GM23248 (cell line): ENCODE data around the gene DEFB112. TPM values are rescaled to one million over a fixed set of nuclear protein-coding genes. Genes with fewer than 3 reads are reported as not detected.

Source experiments
- DNase-seq: peaks from one replicate; pipeline ENCODE4 v3.0.0-alpha.2; 2015
- H2AFZ ChIP-seq: fragments of 200-600 bp; sonication (generic); 2 replicates; pipeline ENCODE4 v1.6.1; 2016; ENCODE audit warnings: antibody characterized with exemption
- H3F3A ChIP-seq: fragments of 200-600 bp; sonication (generic); 2 replicates; pipeline ENCODE4 v1.6.1; 2016; ENCODE audit warnings: mild to moderate bottlenecking, antibody characterized with exemption, mixed run types; ENCODE audit not compliant: insufficient read depth
- H3K27ac ChIP-seq: fragments of 200-600 bp; sonication (generic); 2 replicates; pipeline ENCODE4 v1.5.1; 2016; ENCODE audit warnings: mild to moderate bottlenecking
- H3K27me3 ChIP-seq: fragments of 200-600 bp; sonication (generic); replicated peaks from 2 replicates; pipeline ENCODE4 v1.6.1; 2016; ENCODE audit warnings: mild to moderate bottlenecking; ENCODE audit not compliant: insufficient read depth
- H3K36me3 ChIP-seq: fragments of 200-600 bp; sonication (generic); 2 replicates; pipeline ENCODE4 v1.6.1; 2016; ENCODE audit warnings: low read depth, mild to moderate bottlenecking
- H3K4me1 ChIP-seq: fragments of 200-600 bp; sonication (generic); 2 replicates; pipeline ENCODE4 v1.6.1; 2016; ENCODE audit warnings: mild to moderate bottlenecking; ENCODE audit not compliant: insufficient read depth
- H3K4me2 ChIP-seq: fragments of 200-600 bp; sonication (generic); one replicate; pipeline ENCODE4 v1.6.1; 2016; ENCODE audit warnings: mild to moderate bottlenecking; ENCODE audit not compliant: unreplicated experiment
- H3K4me3 ChIP-seq: fragments of 200-600 bp; sonication (generic); 2 replicates; pipeline ENCODE4 v1.5.1; 2016; ENCODE audit warnings: mild to moderate bottlenecking
- H3K79me2 ChIP-seq: fragments of 200-600 bp; sonication (generic); 2 replicates; pipeline ENCODE4 v1.6.1; 2016; ENCODE audit warnings: mild to moderate bottlenecking; ENCODE audit not compliant: insufficient read depth
- H3K9ac ChIP-seq: fragments of 200-600 bp; sonication (generic); 2 replicates; pipeline ENCODE4 v1.6.1; 2016; ENCODE audit warnings: mild to moderate bottlenecking
- H3K9me2 ChIP-seq: fragments of 200-600 bp; sonication (generic); 2 replicates; pipeline ENCODE4 v1.6.1; 2016; ENCODE audit warnings: mixed run types, mild to moderate bottlenecking, moderate library complexity; ENCODE audit not compliant: insufficient read depth
- H3K9me3 ChIP-seq: fragments of 200-600 bp; sonication (generic); one replicate; pipeline ENCODE4 v1.6.1; 2017; ENCODE audit warnings: low read depth
- H4K20me1 ChIP-seq: fragments of 200-600 bp; sonication (generic); 2 replicates; pipeline ENCODE4 v1.6.0; 2016; ENCODE audit not compliant: insufficient read depth
- EZH2 ChIP-seq: fragments of 200-600 bp; sonication (generic); IDR thresholded peaks from 2 replicates; pipeline ENCODE4 v1.6.1; 2018; ENCODE audit warnings: antibody characterized with exemption, mild to moderate bottlenecking; ENCODE audit not compliant: insufficient read depth, poor library complexity, severe bottlenecking
- EZH2phosphoT487 ChIP-seq: fragments of 200-600 bp; sonication (generic); IDR thresholded peaks from 2 replicates; pipeline ENCODE4 v1.6.1; 2018; ENCODE audit warnings: antibody characterized with exemption, moderate library complexity, mild to moderate bottlenecking, low read depth; ENCODE audit not compliant: insufficient read depth
- WGBS, 2 experiments: methylation state at CpG; one replicate each; pipeline ENCODE4 v1.1.6; 2015 to 2017; ENCODE audit warnings: low lambda C conversion rate in 2 of 2, low coverage in 1 of 2; ENCODE audit errors: missing lambda C conversion rate in 2 of 2; 5-methylcytosine and 5-hydroxymethylcytosine counted together
- in situ Hi-C: fragments of 300-500 bp; cut with MboI; formaldehyde crosslinking; loops from 2 replicates; pipeline ENCODE4 v1.15.0; 2020
- polyA plus RNA-seq: library from polyadenylated mRNA; unstranded; fragments of >200 nt; fragmentation: Nextera tagmentation; extraction: Ambion mirVana; gene quantifications from 2 replicates; pipeline ENCODE4 v1.2.1, GENCODE V29; 2016
- total RNA-seq: library from RNA; depleted of rRNA; stranded (reverse); fragments of >200 nt; shearing (Covaris generic); gene quantifications from 2 replicates; pipeline ENCODE4 v1.2.3, GENCODE V29; 2014

Gene DEFB112
- total and polyA plus RNA-seq, 2 experiments from 2014 or later = not detected

GRCh38 chr6:50056242-50056641, 6.5 kb upstream of the DEFB112 start:
- Histone ChIP-seq H4K20me1 (no peaks in the 10 kb centered on the region), H3K4me1 (no peaks in the 10 kb centered on the region), H3K9me3 (no peaks in the 10 kb centered on the region), H3K4me3 (no peak overlapping the region), H3K9ac (no peak overlapping the region), H3K9me2 (no peaks in the 10 kb centered on the region), H2AFZ (no peak overlapping the region), H3K27me3 (no peaks in the 10 kb centered on the region), H3K4me2 (no peak overlapping the region), H3F3A (no peaks in the 10 kb centered on the region), H3K27ac (no peak overlapping the region), H3K36me3 (no peaks in the 10 kb centered on the region), H3K79me2 (no peaks in the 10 kb centered on the region)
- in situ Hi-C loops = no loop called here
- no peak for DNase-seq
- no peak for TF ChIP-seq EZH2
- no peak for TF ChIP-seq EZH2phosphoT487
- 0 to 8% methylated on average over 1 of the region's 1 CpG for WGBS, 2 experiments

GRCh38 chr6:50047026-50047425, 2.7 kb downstream of the DEFB112 start:
- Histone ChIP-seq H3K9me2 (no peaks in the 10 kb centered on the region), H3K9me3 (no peaks in the 10 kb centered on the region), H3K27me3 (no peaks in the 10 kb centered on the region), H3K4me2 (no peak overlapping the region), H3K9ac (no peak overlapping the region), H3K79me2 (no peaks in the 10 kb centered on the region), H2AFZ (no peak overlapping the region), H3K4me1 (no peaks in the 10 kb centered on the region), H3K36me3 (no peaks in the 10 kb centered on the region), H3F3A (no peaks in the 10 kb centered on the region), H3K27ac (no peak overlapping the region), H4K20me1 (no peaks in the 10 kb centered on the region), H3K4me3 (no peak overlapping the region)
- no peak for TF ChIP-seq EZH2phosphoT487
- no peak for TF ChIP-seq EZH2
- WGBS, 2 experiments = 23 to 29% methylated on average over 3 of the region's 3 CpGs
- no peak for DNase-seq
- in situ Hi-C loops = no loop called here

- Histone ChIP-seq H3K4me1 (no peaks in the 10 kb centered on the region), H2AFZ (no peak overlapping the region), H3K9me2 (no peaks in the 10 kb centered on the region), H3K4me3 (no peak overlapping the region), H3K9ac (no peak overlapping the region), H3K36me3 (no peaks in the 10 kb centered on the region), H3K27ac (no peak overlapping the region), H3F3A (no peaks in the 10 kb centered on the region), H3K27me3 (no peaks in the 10 kb centered on the region), H4K20me1 (no peaks in the 10 kb centered on the region), H3K9me3 (no peaks in the 10 kb centered on the region), H3K4me2 (no peak overlapping the region), H3K79me2 (no peaks in the 10 kb centered on the region)
- 38 to 41% methylated on average over 18 of the region's 18 CpGs for WGBS, 2 experiments
- DNase-seq = peak; percentile 1
- in situ Hi-C loops = no loop called here
- no peak for TF ChIP-seq EZH2phosphoT487
- no peak for TF ChIP-seq EZH2
These were observed 18.8 kb downstream of the DEFB112 start for GRCh38 chr6:50030777-50031562.

GRCh38 chr6:50030350-50030749, 19.4 kb downstream of the DEFB112 start:
- no peak for DNase-seq
- TF ChIP-seq EZH2phosphoT487 (no peak), EZH2 (no peak)
- H3K4me3 ChIP-seq = no peak overlapping the region
- H2AFZ ChIP-seq = no peak overlapping the region
- no peaks in the 10 kb centered on the region for H3K9me3 ChIP-seq
- no peaks in the 10 kb centered on the region for H3K27me3 ChIP-seq
- no peaks in the 10 kb centered on the region for H3K4me1 ChIP-seq
- no peaks in the 10 kb centered on the region for H3F3A ChIP-seq
- H4K20me1 ChIP-seq = no peaks in the 10 kb centered on the region
- WGBS, 2 experiments = 44 to 51% methylated on average over 13 to 14 of the region's 14 CpGs
- H3K36me3 ChIP-seq = no peaks in the 10 kb centered on the region
- H3K27ac ChIP-seq = no peak overlapping the region
- no peak overlapping the region for H3K4me2 ChIP-seq
- H3K79me2 ChIP-seq = no peaks in the 10 kb centered on the region
- H3K9ac ChIP-seq = no peak overlapping the region
- H3K9me2 ChIP-seq = no peaks in the 10 kb centered on the region
- in situ Hi-C loops = no loop called here
